GM12892 (cell line): ENCODE measurements around the gene TTLL4.

Experiments
- DNase-seq: peaks from one replicate; pipeline ENCODE4 v3.0.0; 2011; ENCODE audit not compliant: insufficient read length
- FAIRE-seq: peaks from 2 replicates; lab custom pipeline; 2011; peaks lifted over from hg19 to GRCh38; lab: Jason Lieb, UNC
- POLR2A ChIP-seq: IDR thresholded peaks from 2 replicates; pipeline ENCODE4 v1.6.1; 2011; ENCODE audit warnings: low read depth, low read length, control low read depth
- POLR2AphosphoS5 ChIP-seq: IDR thresholded peaks from 2 replicates; pipeline ENCODE4 v1.6.1; 2011; ENCODE audit warnings: low read depth, low read length, control low read depth
- TAF1 ChIP-seq: IDR thresholded peaks from 2 replicates; pipeline ENCODE4 v1.6.1; 2011; ENCODE audit warnings: low read depth, mild to moderate bottlenecking, control low read depth, low read length, borderline replicate concordance

TTLL4 gene

GRCh38 chr2:218733171-218734021 is 22.8 kb downstream of the TTLL4 start:
- TF ChIP-seq POLR2A (peak; percentile 33; the same call in 1 of the 2 replicates), POLR2AphosphoS5 (no peak), TAF1 (no peak)
- no peak for FAIRE-seq
- no peak for DNase-seq

GRCh38 chr2:218734190-218734975 is 23.7 kb downstream of the TTLL4 start:
- TF ChIP-seq POLR2AphosphoS5 (no peak), POLR2A (no peak), TAF1 (no peak)
- DNase-seq (no peak), FAIRE-seq (no peak)

DNA sequence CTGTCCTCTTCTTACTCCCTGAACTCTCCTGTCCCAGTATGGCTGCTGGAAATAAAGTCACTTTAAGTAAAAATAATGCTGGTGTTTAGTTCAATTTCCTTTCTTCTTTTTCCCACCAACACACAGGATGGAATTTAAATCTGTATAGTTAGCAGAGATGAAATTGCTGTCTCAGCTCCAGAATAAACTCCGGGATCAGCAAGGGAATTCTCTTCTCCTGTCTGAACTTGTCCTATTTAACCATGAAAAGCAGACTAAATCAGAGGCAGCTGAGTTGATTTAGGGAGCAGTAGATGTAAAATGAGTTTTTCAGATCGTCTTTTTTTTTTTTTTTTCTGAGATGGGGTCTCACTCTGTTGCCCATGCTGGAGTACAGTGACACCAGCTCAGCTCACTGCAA is 25.9 kb downstream of the TTLL4 start:
- FAIRE-seq (no peak), DNase-seq (no peak)
- no peak for TF ChIP-seq POLR2AphosphoS5
- TF ChIP-seq POLR2A: no peak
- TF ChIP-seq TAF1: no peak

DNA sequence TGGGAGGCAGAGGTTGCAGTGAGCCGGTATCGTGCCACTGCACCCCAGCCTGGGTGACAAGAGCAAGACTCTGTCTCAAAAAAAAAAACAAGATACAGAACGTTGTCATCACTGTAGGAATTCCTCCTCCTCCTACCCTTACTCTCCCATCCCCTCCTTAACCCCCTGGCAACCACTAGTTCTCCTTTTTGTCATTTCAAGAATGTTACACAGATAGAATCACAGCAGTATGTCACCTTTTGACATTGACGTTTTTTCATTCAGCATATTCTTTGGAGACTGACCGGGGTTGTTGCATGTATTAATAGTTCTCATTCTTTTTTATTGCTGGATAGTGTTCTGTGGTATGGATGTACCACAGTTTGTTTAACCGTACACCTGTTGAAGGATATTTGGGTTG is 32.4 kb downstream of the TTLL4 start:
- peak; percentile 74 for FAIRE-seq

DNA sequence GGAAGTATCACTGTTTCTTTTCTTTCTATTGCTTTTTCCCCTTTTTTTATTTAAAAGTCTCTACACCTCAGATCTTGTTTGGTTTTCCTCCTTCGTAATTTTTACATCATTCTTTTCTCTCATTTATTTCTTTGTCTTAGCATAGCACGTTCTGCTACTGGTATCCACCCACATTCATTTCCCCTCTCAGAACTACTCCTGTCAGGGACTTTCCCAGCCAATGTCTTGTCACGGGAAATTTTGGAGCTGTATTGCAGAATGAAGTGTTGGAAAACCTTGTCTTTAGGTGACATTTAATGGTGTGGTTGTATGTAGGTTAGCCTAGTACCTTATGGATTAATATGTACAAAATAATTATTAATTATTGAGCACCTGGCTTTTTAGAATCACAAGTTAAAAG is 34.0 kb downstream of the TTLL4 start:
- FAIRE-seq (peak; percentile 14), DNase-seq (no peak)
- TF ChIP-seq TAF1 (no peak), POLR2A (no peak), POLR2AphosphoS5 (no peak)

More for the DNA sequence above, 32.4 kb downstream of the TTLL4 start:
- no peak for DNase-seq
- no peak for TF ChIP-seq POLR2AphosphoS5
- no peak for TF ChIP-seq POLR2A
- TF ChIP-seq TAF1: no peak

GRCh38 chr2:218745160-218745558 is 34.5 kb downstream of the TTLL4 start:
- TF ChIP-seq TAF1 (no peak), POLR2A (no peak), POLR2AphosphoS5 (no peak)
- DNase-seq: no peak
- FAIRE-seq: peak; percentile 30

- FAIRE-seq (no peak), DNase-seq (no peak)
- TF ChIP-seq POLR2A: no peak
- TF ChIP-seq TAF1: no peak
- no peak for TF ChIP-seq POLR2AphosphoS5
Measured at GRCh38 chr2:218745559-218746469, 35.2 kb downstream of the TTLL4 start.

- DNase-seq: no peak
Measured at GRCh38 chr2:218746470-218746795, 35.8 kb downstream of the TTLL4 start.

GRCh38 chr2:218746960-218747359 is 36.3 kb downstream of the TTLL4 start:
- TF ChIP-seq POLR2AphosphoS5: no peak
- TF ChIP-seq POLR2A: no peak
- TF ChIP-seq TAF1: no peak
- DNase-seq: no peak
- no peak for FAIRE-seq

More at GRCh38 chr2:218746470-218746795, 35.8 kb downstream of the TTLL4 start:
- no peak for TF ChIP-seq POLR2AphosphoS5
- no peak for TF ChIP-seq POLR2A
- TF ChIP-seq TAF1: no peak
- no peak for FAIRE-seq

DNA sequence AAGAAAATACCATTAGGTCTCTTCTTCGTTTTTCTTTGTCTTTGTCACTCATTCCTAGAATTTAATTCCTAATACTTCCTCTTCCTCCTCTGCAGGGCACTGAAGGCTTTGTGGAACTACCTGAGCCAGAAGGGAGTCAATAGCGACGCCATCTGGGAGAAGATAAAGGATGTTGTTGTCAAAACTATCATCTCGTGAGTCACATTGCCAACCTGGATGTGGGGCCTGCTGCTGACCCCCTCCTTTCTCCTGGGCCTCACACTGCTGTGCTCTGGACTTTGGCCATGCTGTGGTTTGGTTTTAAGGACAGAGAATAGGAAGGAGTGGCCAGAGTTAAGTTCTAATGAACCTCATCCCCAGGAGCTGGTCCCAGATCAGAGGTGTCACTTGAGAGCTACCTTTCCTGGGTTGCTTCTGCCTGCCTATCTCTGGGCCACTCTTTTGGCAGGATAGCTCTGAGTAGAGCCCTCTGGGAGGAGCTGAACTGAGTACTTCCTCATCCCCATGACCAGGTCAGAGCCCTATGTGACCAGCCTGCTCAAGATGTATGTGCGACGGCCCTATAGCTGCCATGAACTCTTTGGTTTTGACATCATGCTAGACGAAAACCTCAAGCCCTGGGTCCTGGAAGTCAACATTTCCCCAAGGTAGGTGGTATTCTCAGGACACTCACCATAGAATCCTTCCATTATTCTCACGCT is 38.3 kb downstream of the TTLL4 start:
- DNase-seq (no peak), FAIRE-seq (no peak)
- TF ChIP-seq POLR2A (no peak), TAF1 (no peak), POLR2AphosphoS5 (no peak)

GRCh38 chr2:218754201-218754600 is 43.6 kb downstream of the TTLL4 start:
- no peak for DNase-seq
- FAIRE-seq: no peak
- TF ChIP-seq POLR2A: no peak
- no peak for TF ChIP-seq POLR2AphosphoS5
- no peak for TF ChIP-seq TAF1
